ENCODE measurements around the gene SMCO2.

DNA sequence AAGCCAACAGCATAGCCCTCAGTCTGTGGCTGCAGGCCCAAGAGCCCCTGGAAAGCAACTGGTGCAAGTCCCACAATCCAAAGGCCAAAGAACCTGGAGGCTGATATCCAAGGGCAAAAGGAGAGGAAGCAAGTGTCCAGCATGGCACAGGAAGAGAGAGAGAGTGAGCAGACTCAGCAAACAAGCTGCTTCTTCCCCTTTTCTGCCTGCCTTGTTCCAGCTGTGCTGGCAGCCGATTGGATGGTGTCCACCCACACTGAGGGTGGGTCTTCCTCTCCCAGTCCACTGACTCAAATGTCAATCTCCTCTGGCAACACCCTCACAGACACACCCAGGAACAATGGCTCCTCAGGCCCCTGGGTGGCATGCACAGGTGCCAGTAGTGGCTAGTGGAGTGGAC, 33.5 kb downstream of the SMCO2 start:
- TF ChIP-seq FOS (IDR thresholded peaks at IDR 0.05; ENCODE audit: low read depth, low read length) (no peak), POLR2A (IDR thresholded peaks at IDR 0.05; ENCODE audit: low read depth, low read length) (no peak), CTCF (conservative IDR thresholded peaks at IDR 0.05; ENCODE audit: low read depth, low read length) (no peak), BHLHE40 (IDR thresholded peaks at IDR 0.05; ENCODE audit: low read depth, low read length) (no peak), RAD21 (IDR thresholded peaks at IDR 0.05; ENCODE audit: low read length) (no peak)
